B cell (primary cell): ENCODE measurements around the gene PDSS1. TPM values are rescaled to one million over a fixed set of nuclear protein-coding genes. Genes with fewer than 3 reads are reported as not detected.
"Not testable (repeated sequence)": the region's sequence is repeated elsewhere in the genome, so short reads cannot be mapped to it uniquely, and the experiment has no call there.

Source experiments
- ATAC-seq: fragments of 200-7000 bp; cut with Tn5 transposase; one replicate; pipeline ENCODE4 v1.10.0; 2021; ENCODE audit warnings: low read depth, mild to moderate bottlenecking, moderate number of reproducible peaks, moderate library complexity
- CTCF ChIA-PET: fragments of 350-600 bp; sonication (Branson Sonifier 250); formaldehyde crosslinking; loops from one replicate; lab custom pipeline; 2021; ENCODE audit warnings: antibody characterized with exemption, inconsistent platforms; lab: Charles Lee
- POLR2A ChIA-PET: fragments of 350-600 bp; sonication (Branson Sonifier 250); formaldehyde crosslinking; loops from one replicate; lab custom pipeline; 2021; ENCODE audit warnings: antibody characterized with exemption; lab: Charles Lee
- DNase-seq: peaks from one replicate; pipeline ENCODE4 v3.0.0; 2013
- H2AFZ ChIP-seq: 2 replicates; pipeline ENCODE4 v1.6.1; 2012; ENCODE audit warnings: mild to moderate bottlenecking, low read depth, low read length; ENCODE audit not compliant: insufficient read depth, poor library complexity, severe bottlenecking
- H3K27ac ChIP-seq, 2 donors: 1 replicate in 1 of 2; 2 replicates in 1 of 2; pipeline ENCODE4 v1.5.1; 2012 to 2013; ENCODE audit warnings: low read length in 2 of 2, mild to moderate bottlenecking in 2 of 2, moderate library complexity in 1 of 2
- H3K27me3 ChIP-seq, 4 experiments: fragments of 200-600 bp in 1 of 4; sonication (generic) in 1 of 4; replicated peaks in 1 of 4; 1 replicate in 2 of 4; 2 replicates in 2 of 4; pipeline versions ENCODE4 v1.6.1 to v1.7.0; 2013 to 2016; ENCODE audit warnings: low read length in 3 of 4, mild to moderate bottlenecking in 2 of 4, mixed read lengths in 1 of 4, moderate library complexity in 1 of 4; ENCODE audit not compliant: insufficient read depth in 4 of 4, control insufficient read depth in 3 of 4; ENCODE audit errors: control extremely low read depth in 1 of 4
- H3K36me3 ChIP-seq, 2 experiments: replicated peaks in 1 of 2; 1 replicate in 1 of 2; 2 replicates in 1 of 2; pipeline versions ENCODE4 v1.6.1 to v1.7.1; 2013; ENCODE audit warnings: low read length in 1 of 2; ENCODE audit not compliant: insufficient read depth in 2 of 2, control insufficient read depth in 1 of 2; ENCODE audit errors: control extremely low read depth in 1 of 2, extremely low read depth in 1 of 2
- H3K4me1 ChIP-seq, 2 donors: fragments of 200-600 bp in 1 of 2; sonication (generic) in 1 of 2; 1 replicate in 1 of 2; 2 replicates in 1 of 2; pipeline versions ENCODE4 v1.5.1 to v1.6.1; 2013 to 2017; ENCODE audit warnings: low read length in 2 of 2; ENCODE audit not compliant: control insufficient read depth in 2 of 2, insufficient read depth in 2 of 2
- H3K4me2 ChIP-seq: replicated peaks from 2 replicates; pipeline ENCODE3; 2012; ENCODE audit warnings: mild to moderate bottlenecking, low read depth, low read length; ENCODE audit not compliant: poor library complexity, severe bottlenecking
- H3K4me3 ChIP-seq, 5 experiments: fragments of 200-600 bp in 1 of 5; sonication (generic) in 1 of 5; 1 replicate in 3 of 5; 2 replicates in 2 of 5; pipeline versions ENCODE4 v1.5.1 to v1.7.0; 2011 to 2016; ENCODE audit warnings: low read length in 4 of 5, mild to moderate bottlenecking in 4 of 5, low read depth in 2 of 5, control low read depth in 1 of 5, moderate library complexity in 1 of 5; ENCODE audit not compliant: insufficient read depth in 1 of 5; ENCODE audit errors: control extremely low read depth in 1 of 5, extremely low read depth in 1 of 5
- H3K79me2 ChIP-seq: fragments of 200-600 bp; sonication (generic); one replicate; pipeline ENCODE4 v1.6.0; 2016; ENCODE audit warnings: low read length; ENCODE audit not compliant: control insufficient read depth, insufficient read depth
- H3K9ac ChIP-seq: fragments of 200-600 bp; sonication (generic); 2 replicates; pipeline ENCODE4 v1.6.1; 2017; ENCODE audit warnings: mild to moderate bottlenecking, low read length, moderate library complexity
- H3K9me3 ChIP-seq, 3 donors: one replicate each; pipeline versions ENCODE4 v1.6.1 to v1.7.1; 2013; ENCODE audit warnings: low read length in 2 of 3; ENCODE audit not compliant: control insufficient read depth in 2 of 3, insufficient read depth in 1 of 3; ENCODE audit errors: control extremely low read depth in 1 of 3
- H4K20me1 ChIP-seq: 2 replicates; pipeline ENCODE4 v1.6.0; 2012; ENCODE audit warnings: mild to moderate bottlenecking, low read length; ENCODE audit not compliant: insufficient read depth, control insufficient read depth, poor library complexity, severe bottlenecking
- H3K27ac Mint-ChIP-seq: one replicate; pipeline ENCODE4 v1.8.0; 2021; ENCODE audit warnings: mixed read lengths
- H3K27me3 Mint-ChIP-seq: one replicate; pipeline ENCODE4 v1.8.0; 2021; ENCODE audit warnings: mixed read lengths
- H3K4me1 Mint-ChIP-seq: one replicate; pipeline ENCODE4 v1.8.0; 2021; ENCODE audit warnings: mixed read lengths
- H3K4me3 Mint-ChIP-seq: one replicate; pipeline ENCODE4 v1.8.0; 2021; ENCODE audit warnings: mixed read lengths
- H3K9me3 Mint-ChIP-seq: one replicate; pipeline ENCODE4 v1.8.0; 2022; ENCODE audit warnings: mixed read lengths; ENCODE audit not compliant: insufficient read depth
- CTCF ChIP-seq: fragments of 200-600 bp; IDR thresholded peaks from one replicate; pipeline ENCODE4 v1.8.0; 2022; ENCODE audit warnings: antibody characterized with exemption, mild to moderate bottlenecking
- EZH2 ChIP-seq: IDR thresholded peaks from 2 replicates; pipeline ENCODE4 v1.6.1; 2012; ENCODE audit warnings: borderline replicate concordance, low read depth, mild to moderate bottlenecking, moderate library complexity, low read length; ENCODE audit not compliant: insufficient read depth, poor library complexity, severe bottlenecking
- WGBS: methylation state at CpG from one replicate; pipeline ENCODE4 v1.1.5; 2013; ENCODE audit warnings: missing lambda C conversion rate; ENCODE audit not compliant: insufficient coverage; 5-methylcytosine and 5-hydroxymethylcytosine counted together
- intact Hi-C: fragments of 100-400 bp; cut with micrococcal nuclease; formaldehyde crosslinking; loops from one replicate; pipeline ENCODE4 v1.10.0; 2022
- polyA plus RNA-seq: library from polyadenylated mRNA; depleted of rRNA; stranded (reverse); fragments of >200 nt; gene quantifications from 2 replicates; pipeline ENCODE4 v1.2.3, GENCODE V29; 2012
- total RNA-seq, 2 donors: library from RNA; stranded (reverse); fragments of 120-200 nt in 1 of 2; gene quantifications; 1 replicate in 1 of 2; 2 replicates in 1 of 2; pipeline versions ENCODE4 v1.2.3 to v1.2.4, GENCODE V29; 2013 to 2022

PDSS1 gene
- total and polyA plus RNA-seq, 2 donors (not counting 1 experiment from before 2014, with no cell fraction given): 3.6 to 4.7 TPM

- POLR2A ChIA-PET: no interaction called here
These were observed 16.4 kb upstream of the PDSS1 start for GRCh38 chr10:26681076-26681475.

GRCh38 chr10:26681971-26682370 is 15.5 kb upstream of the PDSS1 start:
- H3K27me3 Mint-ChIP-seq, H3K4me2 ChIP-seq, H3K4me1 ChIP-seq, H3K36me3 ChIP-seq, H3K27ac ChIP-seq, H3K9me3 ChIP-seq, DNase-seq, H3K4me3 ChIP-seq, H3K4me3 Mint-ChIP-seq, H3K4me1 Mint-ChIP-seq, H3K9me3 Mint-ChIP-seq, H3K27me3 ChIP-seq, ATAC-seq, H4K20me1 ChIP-seq, POLR2A ChIA-PET, H3K79me2 ChIP-seq, H3K27ac Mint-ChIP-seq, H3K9ac ChIP-seq, H2AFZ ChIP-seq: not testable (repeated sequence)
- no CpG with 5 or more reads among the region's 3 CpGs for WGBS
- intact Hi-C loops: loop anchor here (5.0 kb wide), 1 partner anchor 345 kb away; no protein-coding TSS in a partner anchor
- CTCF ChIA-PET: interaction anchor here (1.0 to 1.6 kb wide), 3 partner anchors 44 to 200 kb away, joined by 3 to 11 read pairs (median 3); no protein-coding TSS in a partner anchor

More at GRCh38 chr10:26681076-26681475, 16.4 kb upstream of the PDSS1 start:
- Histone ChIP-seq H3K4me1 (peaks cover 0 to 3% of the 10 kb centered on the region in 2 donors), H2AFZ (no peak overlapping the region), H3K4me2 (no peak overlapping the region), H3K36me3 (no peaks in the 10 kb centered on the region), H3K9ac (no peak overlapping the region), H4K20me1 (no peaks in the 10 kb centered on the region), H3K27me3 (peaks cover 0 to 3% (median 2%) of the 10 kb centered on the region in 4 experiments), H3K4me3 (no peak overlapping the region), H3K27ac (no peak overlapping the region), H3K9me3 (no peaks in the 10 kb centered on the region), H3K79me2 (no peaks in the 10 kb centered on the region)
- Mint-ChIP-seq H3K4me1 (peaks cover 5% of the 10 kb centered on the region), H3K27ac (no peak overlapping the region), H3K4me3 (no peak overlapping the region), H3K9me3 (no peaks in the 10 kb centered on the region), H3K27me3 (peaks cover 3% of the 10 kb centered on the region)
- intact Hi-C loops: loop anchor here (5.0 kb wide), 1 partner anchor 344 kb away; no protein-coding TSS in a partner anchor
- no CpG with 5 or more reads among the region's 1 CpG for WGBS
- CTCF ChIA-PET: no interaction called here
- ATAC-seq: no peak
- no peak for DNase-seq
- no peak for TF ChIP-seq EZH2
- TF ChIP-seq CTCF: no peak
